ENCODE data around the gene ZCCHC4.

- TF ChIP-seq TAF1 (IDR thresholded peaks at IDR 0.05; ENCODE audit: borderline replicate concordance, insufficient read depth, low read length) = no peak
- no peak for TF ChIP-seq POLR2AphosphoS5 (IDR thresholded peaks at IDR 0.05; ENCODE audit: low read depth, low read length)
Observed at GRCh38 chr4:25308306-25308705, 4.3 kb upstream of the ZCCHC4 start.
